Measurements from ENCODE around the gene SND1.

SND1 gene

DNA sequence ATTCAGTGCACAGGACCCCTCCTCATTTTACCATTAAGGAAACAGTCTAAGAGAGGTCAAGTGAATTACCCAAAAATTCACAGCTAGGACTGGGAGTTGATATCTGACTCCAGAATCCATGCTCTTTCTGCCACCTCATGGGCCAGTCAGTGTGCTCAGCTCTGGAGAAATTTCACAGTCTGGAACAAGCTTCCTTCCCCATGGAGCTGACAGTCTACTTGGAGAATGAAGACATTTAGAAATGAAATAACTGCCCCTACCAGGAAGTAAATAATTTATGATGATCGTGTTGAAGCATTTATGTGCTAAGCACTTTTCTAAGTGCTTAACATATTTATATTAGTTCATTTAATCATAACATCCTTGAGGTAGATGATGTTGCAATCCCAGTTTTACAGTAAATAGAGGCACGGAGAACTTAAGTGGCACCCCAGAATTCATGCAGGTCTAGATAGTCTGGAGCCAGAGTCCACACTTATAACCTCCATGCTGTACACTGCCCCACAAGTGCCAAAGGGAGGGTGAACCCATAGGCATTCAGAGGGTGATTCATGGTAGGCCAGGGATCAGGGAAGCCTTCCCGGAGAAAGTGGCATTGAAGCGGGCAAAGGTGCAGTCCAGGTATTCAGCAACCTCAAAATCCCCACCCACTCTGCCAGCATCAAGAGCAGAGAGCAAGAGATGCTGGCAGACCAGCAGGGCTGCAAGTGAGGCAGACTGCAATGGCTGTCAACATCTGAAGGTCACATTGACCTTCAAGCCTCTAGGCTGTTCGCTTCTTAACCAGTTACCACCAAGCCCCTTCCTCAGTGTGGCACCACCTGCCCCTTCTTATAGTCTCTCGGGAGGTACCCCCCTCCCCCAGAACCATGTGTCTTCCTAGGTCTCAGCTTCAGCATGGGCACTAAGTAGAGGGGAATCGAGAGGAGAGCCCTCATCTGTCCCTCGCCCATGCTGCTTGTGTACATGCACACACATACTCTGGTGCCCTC lies 417.7 kb downstream of the SND1 start:
- ChIA-PET POLR2A (no interaction called here), CTCF (no interaction called here)
- DNase-seq (ENCODE audit: extremely low spot score): no peak
- no peak for TF ChIP-seq ZNF384 (IDR thresholded peaks at IDR 0.05)
- no peak for TF ChIP-seq FOXM1 (IDR thresholded peaks at IDR 0.05; ENCODE audit: borderline replicate concordance)
- no peak for TF ChIP-seq BHLHE40 (IDR thresholded peaks at IDR 0.05; ENCODE audit: borderline replicate concordance)
- TF ChIP-seq FOXK2 (IDR thresholded peaks at IDR 0.05): no peak
- TF ChIP-seq ELF4 (IDR thresholded peaks at IDR 0.05): no peak
- TF ChIP-seq L3MBTL2 (conservative IDR thresholded peaks at IDR 0.05): no peak
- TF ChIP-seq SUZ12 (IDR thresholded peaks at IDR 0.05): no peak
- TF ChIP-seq HDGF (IDR thresholded peaks at IDR 0.05; ENCODE audit: borderline replicate concordance): no peak
- no peak for TF ChIP-seq SP1 (IDR thresholded peaks at IDR 0.05)
- no peak for TF ChIP-seq LEF1 (IDR thresholded peaks at IDR 0.05; ENCODE audit: borderline replicate concordance)
- TF ChIP-seq, protein P1, sequence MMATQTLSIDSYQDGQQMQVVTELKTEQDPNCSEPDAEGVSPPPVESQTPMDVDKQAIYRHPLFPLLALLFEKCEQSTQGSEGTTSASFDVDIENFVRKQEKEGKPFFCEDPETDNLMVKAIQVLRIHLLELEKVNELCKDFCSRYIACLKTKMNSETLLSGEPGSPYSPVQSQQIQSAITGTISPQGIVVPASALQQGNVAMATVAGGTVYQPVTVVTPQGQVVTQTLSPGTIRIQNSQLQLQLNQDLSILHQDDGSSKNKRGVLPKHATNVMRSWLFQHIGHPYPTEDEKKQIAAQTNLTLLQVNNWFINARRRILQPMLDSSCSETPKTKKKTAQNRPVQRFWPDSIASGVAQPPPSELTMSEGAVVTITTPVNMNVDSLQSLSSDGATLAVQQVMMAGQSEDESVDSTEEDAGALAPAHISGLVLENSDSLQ (IDR thresholded peaks at IDR 0.05): no peak
- TF ChIP-seq NFRKB (IDR thresholded peaks at IDR 0.05): no peak
- no peak for TF ChIP-seq ARNT (IDR thresholded peaks at IDR 0.05)
- no peak for TF ChIP-seq TARDBP (IDR thresholded peaks at IDR 0.05)
- no peak for TF ChIP-seq FOXA1 (IDR thresholded peaks at IDR 0.05)
- no peak for TF ChIP-seq CTBP1 (IDR thresholded peaks at IDR 0.05; ENCODE audit: borderline replicate concordance)

DNA sequence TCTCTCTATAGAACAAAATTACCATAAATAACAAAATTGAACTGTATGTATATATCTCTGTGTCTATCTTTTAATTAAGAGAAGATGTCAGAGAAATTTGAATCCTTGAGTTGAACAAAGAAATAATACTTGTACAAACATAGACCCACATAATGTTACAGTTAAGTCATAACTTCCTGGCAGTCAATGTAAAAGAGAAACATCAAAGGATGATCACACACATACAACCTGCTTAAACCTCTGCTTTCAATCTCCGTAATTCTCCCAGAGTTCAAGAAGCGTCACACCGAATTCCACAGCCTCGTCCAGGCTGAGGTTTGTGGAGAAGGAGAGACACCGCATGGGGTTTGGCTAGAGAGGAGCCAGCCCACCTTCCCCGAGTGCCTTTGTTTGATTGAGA lies 419.4 kb downstream of the SND1 start:
- TF ChIP-seq FOXA1 (IDR thresholded peaks at IDR 0.05): no peak
- TF ChIP-seq BHLHE40 (IDR thresholded peaks at IDR 0.05; ENCODE audit: borderline replicate concordance): no peak
- TF ChIP-seq, protein P1 (IDR thresholded peaks at IDR 0.05): no peak
- no peak for TF ChIP-seq LEF1 (IDR thresholded peaks at IDR 0.05; ENCODE audit: borderline replicate concordance)
- no peak for TF ChIP-seq ELF4 (IDR thresholded peaks at IDR 0.05)
- TF ChIP-seq ZNF384 (IDR thresholded peaks at IDR 0.05): no peak
- CTCF ChIA-PET: no interaction called here
- POLR2A ChIA-PET: no interaction called here
- no peak for DNase-seq (ENCODE audit: extremely low spot score)

DNA sequence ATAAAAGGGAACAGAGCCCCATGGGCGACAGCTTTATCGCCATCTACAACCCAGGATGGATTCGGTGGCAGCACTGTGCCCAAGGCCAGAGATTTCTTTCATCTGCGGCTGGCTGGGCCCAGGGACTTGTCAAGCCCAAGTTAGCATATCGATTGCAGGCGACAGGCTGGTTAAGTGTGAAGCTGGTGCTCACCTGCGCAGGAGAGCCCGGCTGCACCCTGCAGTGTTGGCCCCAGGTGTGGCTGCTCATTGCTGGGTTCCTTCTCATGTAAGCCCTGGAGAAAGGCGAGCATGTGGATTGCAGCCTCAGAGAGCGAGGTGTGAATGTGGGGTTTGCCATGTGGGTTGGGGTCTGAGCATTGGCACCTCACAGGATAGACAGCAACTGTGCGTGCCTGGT lies 419.8 kb downstream of the SND1 start:
- CTCF ChIA-PET: no interaction called here
- POLR2A ChIA-PET: no interaction called here
- no peak for DNase-seq (ENCODE audit: extremely low spot score)
- TF ChIP-seq FOXA1 (IDR thresholded peaks at IDR 0.05): no peak
- TF ChIP-seq BHLHE40 (IDR thresholded peaks at IDR 0.05; ENCODE audit: borderline replicate concordance): no peak
- TF ChIP-seq SP1 (IDR thresholded peaks at IDR 0.05): no peak
- no peak for TF ChIP-seq ELF4 (IDR thresholded peaks at IDR 0.05)
- no peak for TF ChIP-seq L3MBTL2 (conservative IDR thresholded peaks at IDR 0.05)
- no peak for TF ChIP-seq LEF1 (IDR thresholded peaks at IDR 0.05; ENCODE audit: borderline replicate concordance)
- no peak for TF ChIP-seq ARNT (IDR thresholded peaks at IDR 0.05)
- TF ChIP-seq CTBP1 (IDR thresholded peaks at IDR 0.05; ENCODE audit: borderline replicate concordance): no peak
- TF ChIP-seq FOXM1 (IDR thresholded peaks at IDR 0.05; ENCODE audit: borderline replicate concordance): no peak
- no peak for TF ChIP-seq NFRKB (IDR thresholded peaks at IDR 0.05)
- TF ChIP-seq, protein P1 (IDR thresholded peaks at IDR 0.05): no peak
- no peak for TF ChIP-seq TARDBP (IDR thresholded peaks at IDR 0.05)
- TF ChIP-seq SUZ12 (IDR thresholded peaks at IDR 0.05): no peak
- no peak for TF ChIP-seq ZNF384 (IDR thresholded peaks at IDR 0.05)
- TF ChIP-seq HDGF (IDR thresholded peaks at IDR 0.05; ENCODE audit: borderline replicate concordance): no peak
- no peak for TF ChIP-seq FOXK2 (IDR thresholded peaks at IDR 0.05)

DNA sequence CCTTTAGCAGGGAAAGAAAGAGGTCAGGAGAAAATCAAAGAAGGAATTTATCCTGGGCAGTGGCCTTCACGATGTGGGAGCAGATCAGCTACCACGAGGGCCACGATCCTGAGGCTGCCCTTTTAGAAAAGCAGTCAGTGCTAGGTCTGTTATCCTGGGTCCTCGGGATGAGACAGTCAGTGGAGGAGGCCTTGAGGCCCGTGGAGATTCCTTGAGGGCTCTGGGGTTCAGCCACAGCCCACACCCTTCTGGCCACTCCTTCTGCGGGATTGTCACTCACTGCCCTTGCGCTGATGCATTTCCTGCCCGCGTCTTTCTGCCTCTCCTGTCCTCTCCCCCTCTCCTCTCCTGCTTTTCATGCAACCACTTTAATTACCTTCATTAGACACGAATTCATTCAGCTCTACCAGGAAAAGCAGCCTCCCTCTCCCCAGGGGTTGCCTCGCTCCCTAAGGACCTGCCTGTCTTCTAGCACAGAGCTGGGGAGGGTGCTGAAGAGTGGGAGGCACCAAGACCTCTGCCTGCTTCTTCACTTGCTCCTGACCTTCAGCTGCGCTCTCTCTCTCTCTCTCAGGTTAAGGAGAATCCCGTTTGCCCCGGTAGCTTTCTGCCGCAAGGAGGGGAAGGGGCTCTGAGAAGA lies 421.8 kb downstream of the SND1 start:
- CTCF ChIA-PET: no interaction called here
- DNase-seq (ENCODE audit: extremely low spot score): no peak
- TF ChIP-seq FOXK2 (IDR thresholded peaks at IDR 0.05): no peak
- TF ChIP-seq TARDBP (IDR thresholded peaks at IDR 0.05): no peak
- no peak for TF ChIP-seq ELF4 (IDR thresholded peaks at IDR 0.05)
- TF ChIP-seq L3MBTL2 (conservative IDR thresholded peaks at IDR 0.05): no peak
- no peak for TF ChIP-seq ARNT (IDR thresholded peaks at IDR 0.05)
- TF ChIP-seq FOXM1 (IDR thresholded peaks at IDR 0.05; ENCODE audit: borderline replicate concordance): no peak
- TF ChIP-seq ZNF384 (IDR thresholded peaks at IDR 0.05): no peak
- TF ChIP-seq HDGF (IDR thresholded peaks at IDR 0.05; ENCODE audit: borderline replicate concordance): no peak
- no peak for TF ChIP-seq BHLHE40 (IDR thresholded peaks at IDR 0.05; ENCODE audit: borderline replicate concordance)
- TF ChIP-seq NFRKB (IDR thresholded peaks at IDR 0.05): no peak
- TF ChIP-seq SUZ12 (IDR thresholded peaks at IDR 0.05): no peak
- TF ChIP-seq CTBP1 (IDR thresholded peaks at IDR 0.05; ENCODE audit: borderline replicate concordance): no peak
- no peak for TF ChIP-seq FOXA1 (IDR thresholded peaks at IDR 0.05)
- no peak for TF ChIP-seq SP1 (IDR thresholded peaks at IDR 0.05)
- TF ChIP-seq, protein P1 (IDR thresholded peaks at IDR 0.05): no peak
- no peak for TF ChIP-seq LEF1 (IDR thresholded peaks at IDR 0.05; ENCODE audit: borderline replicate concordance)
- POLR2A ChIA-PET: no interaction called here

DNA sequence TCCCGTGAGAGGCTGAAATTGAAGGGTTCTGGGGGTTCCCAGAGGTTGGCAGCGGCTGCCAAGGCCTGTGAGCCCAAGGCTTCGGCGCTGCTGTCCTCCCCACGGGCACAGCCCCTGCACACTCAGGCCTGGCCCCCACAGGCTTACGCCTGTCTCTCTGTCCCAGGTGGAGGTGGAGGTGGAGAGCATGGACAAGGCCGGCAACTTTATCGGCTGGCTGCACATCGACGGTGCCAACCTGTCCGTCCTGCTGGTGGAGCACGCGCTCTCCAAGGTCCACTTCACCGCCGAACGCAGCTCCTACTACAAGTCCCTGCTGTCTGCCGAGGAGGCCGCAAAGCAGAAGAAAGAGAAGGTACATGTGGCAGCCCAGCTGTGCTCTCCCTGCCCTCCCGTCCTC lies 422.3 kb downstream of the SND1 start:
- ChIA-PET POLR2A (no interaction called here), CTCF (no interaction called here)
- DNase-seq (ENCODE audit: extremely low spot score): no peak
- no peak for TF ChIP-seq L3MBTL2 (conservative IDR thresholded peaks at IDR 0.05)
- no peak for TF ChIP-seq FOXM1 (IDR thresholded peaks at IDR 0.05; ENCODE audit: borderline replicate concordance)
- no peak for TF ChIP-seq BHLHE40 (IDR thresholded peaks at IDR 0.05; ENCODE audit: borderline replicate concordance)
- no peak for TF ChIP-seq CTBP1 (IDR thresholded peaks at IDR 0.05; ENCODE audit: borderline replicate concordance)
- TF ChIP-seq ZNF384 (IDR thresholded peaks at IDR 0.05): no peak
- no peak for TF ChIP-seq SUZ12 (IDR thresholded peaks at IDR 0.05)
- no peak for TF ChIP-seq FOXK2 (IDR thresholded peaks at IDR 0.05)
- no peak for TF ChIP-seq ELF4 (IDR thresholded peaks at IDR 0.05)
